ENCODE results near the gene KLHL30. TPM values are rescaled to one million over a fixed set of nuclear protein-coding genes. Genes with fewer than 3 reads are reported as not detected.
A peak's percentile ranks its signal among the peaks of the same experiment; 100 is the strongest.

Gene KLHL30
- total RNA-seq, 2 donors from 2014 or later: 0.07 to 0.13 TPM

DNA sequence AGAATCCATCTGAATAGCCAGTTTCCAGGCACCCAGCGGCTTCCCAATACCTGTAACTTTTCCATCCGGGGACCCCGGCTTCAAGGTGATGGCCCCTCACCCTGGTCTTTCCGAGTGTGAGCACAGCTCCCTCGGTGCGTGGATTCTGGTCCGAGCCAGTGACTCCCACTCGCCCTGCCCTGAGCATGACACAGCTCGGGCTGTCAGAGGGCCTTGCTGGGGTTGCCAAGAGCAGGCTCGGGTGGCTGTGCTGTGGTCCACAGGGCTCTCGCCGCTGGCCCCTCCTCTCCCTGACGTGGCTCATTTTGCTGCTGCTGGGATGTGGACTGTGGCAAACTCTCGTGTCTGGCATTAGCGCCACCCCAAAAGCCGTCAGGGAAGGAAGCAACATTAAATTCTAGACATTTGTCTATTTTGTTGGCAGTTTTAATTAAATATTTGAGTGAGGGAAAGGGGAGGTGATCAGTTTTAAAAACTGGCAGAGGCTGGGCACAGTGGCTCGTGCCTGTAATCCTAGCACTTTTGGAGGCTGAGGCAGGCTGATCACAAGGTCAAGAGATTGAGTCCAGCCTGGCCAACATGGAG is 43.9 kb upstream of the KLHL30 start:
- Histone ChIP-seq H3K4me3 (no peak overlapping the region), H3K27me3 (no peaks in the 10 kb centered on the region), H3K36me3 (no peaks in the 10 kb centered on the region), H3K4me1 (no peaks in the 10 kb centered on the region), H3K9ac (ENCODE audit: low read depth in 2 of 2, low read length in 2 of 2) (no peak overlapping the region), H3K27ac (no peak overlapping the region), H3K9me3 (no peaks in the 10 kb centered on the region)
- DNase-seq: no peak
- intact Hi-C loops (cut with DNase I): no loop called here
- TF ChIP-seq, protein P1, sequence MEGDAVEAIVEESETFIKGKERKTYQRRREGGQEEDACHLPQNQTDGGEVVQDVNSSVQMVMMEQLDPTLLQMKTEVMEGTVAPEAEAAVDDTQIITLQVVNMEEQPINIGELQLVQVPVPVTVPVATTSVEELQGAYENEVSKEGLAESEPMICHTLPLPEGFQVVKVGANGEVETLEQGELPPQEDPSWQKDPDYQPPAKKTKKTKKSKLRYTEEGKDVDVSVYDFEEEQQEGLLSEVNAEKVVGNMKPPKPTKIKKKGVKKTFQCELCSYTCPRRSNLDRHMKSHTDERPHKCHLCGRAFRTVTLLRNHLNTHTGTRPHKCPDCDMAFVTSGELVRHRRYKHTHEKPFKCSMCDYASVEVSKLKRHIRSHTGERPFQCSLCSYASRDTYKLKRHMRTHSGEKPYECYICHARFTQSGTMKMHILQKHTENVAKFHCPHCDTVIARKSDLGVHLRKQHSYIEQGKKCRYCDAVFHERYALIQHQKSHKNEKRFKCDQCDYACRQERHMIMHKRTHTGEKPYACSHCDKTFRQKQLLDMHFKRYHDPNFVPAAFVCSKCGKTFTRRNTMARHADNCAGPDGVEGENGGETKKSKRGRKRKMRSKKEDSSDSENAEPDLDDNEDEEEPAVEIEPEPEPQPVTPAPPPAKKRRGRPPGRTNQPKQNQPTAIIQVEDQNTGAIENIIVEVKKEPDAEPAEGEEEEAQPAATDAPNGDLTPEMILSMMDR (IDR thresholded peaks at IDR 0.05): no peak

DNA sequence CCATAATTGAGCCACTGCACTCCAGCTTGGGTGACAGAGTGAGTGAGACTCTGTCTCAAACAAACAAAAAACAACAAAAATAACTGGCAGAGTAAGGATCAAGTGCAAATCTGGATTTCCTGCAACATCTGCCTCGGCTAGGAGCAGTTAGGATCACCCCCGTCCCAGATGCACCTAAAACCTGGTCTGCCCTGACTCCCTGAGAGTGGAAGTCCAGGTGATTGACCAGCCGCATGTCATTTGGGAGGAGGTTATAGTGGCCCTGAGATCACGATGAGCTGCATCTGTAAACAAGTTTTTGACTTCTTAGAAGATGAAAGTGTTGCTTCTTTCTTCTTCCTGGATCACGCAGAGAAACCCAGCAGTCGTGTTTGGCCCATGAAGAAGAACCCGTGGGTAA is 43.3 kb upstream of the KLHL30 start:
- H3K9me3 ChIP-seq: no peaks in the 10 kb centered on the region
- TF ChIP-seq, protein P1 (IDR thresholded peaks at IDR 0.05): no peak
- no peak overlapping the region for H3K4me3 ChIP-seq
- H3K4me1 ChIP-seq: no peaks in the 10 kb centered on the region
- H3K27me3 ChIP-seq: no peaks in the 10 kb centered on the region
- no peaks in the 10 kb centered on the region for H3K36me3 ChIP-seq
- DNase-seq: no peak
- intact Hi-C loops (cut with DNase I): no loop called here
- H3K27ac ChIP-seq: no peak overlapping the region
- H3K9ac ChIP-seq (ENCODE audit: low read depth in 2 of 2, low read length in 2 of 2): no peak overlapping the region

DNA sequence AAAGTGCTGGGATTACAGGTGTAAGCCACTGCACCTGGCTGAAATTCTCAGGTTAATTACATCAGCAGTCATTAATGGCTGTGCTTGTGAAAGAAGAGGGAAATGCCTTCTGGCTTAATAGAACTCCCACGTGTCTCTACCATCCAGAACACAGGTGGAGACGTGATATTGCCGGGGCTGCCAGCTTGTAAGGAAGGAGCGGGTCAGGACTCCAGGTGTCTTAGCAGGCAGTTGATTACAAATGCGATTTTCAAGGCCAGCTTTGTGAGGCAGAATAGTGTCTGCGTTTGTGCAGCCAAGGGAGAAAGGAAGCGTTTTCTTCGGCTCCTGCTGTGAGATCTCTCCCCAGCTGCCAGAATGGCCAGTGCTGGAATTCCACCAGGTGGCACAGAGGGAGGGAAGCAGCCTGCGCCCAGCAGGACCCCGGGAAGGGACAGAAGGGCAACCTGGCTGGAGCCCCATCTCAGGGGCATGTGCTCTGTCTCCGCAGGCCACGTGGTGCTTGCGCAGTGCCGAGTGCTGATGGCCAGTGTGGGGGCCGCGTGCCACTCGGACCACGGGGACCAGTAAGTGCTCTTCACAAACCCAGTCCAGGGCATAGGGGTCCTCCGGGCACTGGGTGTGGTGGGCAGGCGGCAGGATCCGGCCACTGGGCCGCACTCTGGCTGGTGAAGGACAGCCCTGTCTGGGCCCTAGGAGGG is 42.0 kb upstream of the KLHL30 start:
- TF ChIP-seq, protein P1 (IDR thresholded peaks at IDR 0.05): no peak
- Histone ChIP-seq H3K4me1 (no peaks in the 10 kb centered on the region), H3K9ac (ENCODE audit: low read depth in 2 of 2, low read length in 2 of 2) (no peak overlapping the region), H3K27me3 (no peaks in the 10 kb centered on the region), H3K27ac (no peak overlapping the region), H3K4me3 (no peak overlapping the region), H3K36me3 (no peaks in the 10 kb centered on the region), H3K9me3 (no peaks in the 10 kb centered on the region)
- no peak for DNase-seq
- intact Hi-C loops (cut with DNase I): no loop called here

DNA sequence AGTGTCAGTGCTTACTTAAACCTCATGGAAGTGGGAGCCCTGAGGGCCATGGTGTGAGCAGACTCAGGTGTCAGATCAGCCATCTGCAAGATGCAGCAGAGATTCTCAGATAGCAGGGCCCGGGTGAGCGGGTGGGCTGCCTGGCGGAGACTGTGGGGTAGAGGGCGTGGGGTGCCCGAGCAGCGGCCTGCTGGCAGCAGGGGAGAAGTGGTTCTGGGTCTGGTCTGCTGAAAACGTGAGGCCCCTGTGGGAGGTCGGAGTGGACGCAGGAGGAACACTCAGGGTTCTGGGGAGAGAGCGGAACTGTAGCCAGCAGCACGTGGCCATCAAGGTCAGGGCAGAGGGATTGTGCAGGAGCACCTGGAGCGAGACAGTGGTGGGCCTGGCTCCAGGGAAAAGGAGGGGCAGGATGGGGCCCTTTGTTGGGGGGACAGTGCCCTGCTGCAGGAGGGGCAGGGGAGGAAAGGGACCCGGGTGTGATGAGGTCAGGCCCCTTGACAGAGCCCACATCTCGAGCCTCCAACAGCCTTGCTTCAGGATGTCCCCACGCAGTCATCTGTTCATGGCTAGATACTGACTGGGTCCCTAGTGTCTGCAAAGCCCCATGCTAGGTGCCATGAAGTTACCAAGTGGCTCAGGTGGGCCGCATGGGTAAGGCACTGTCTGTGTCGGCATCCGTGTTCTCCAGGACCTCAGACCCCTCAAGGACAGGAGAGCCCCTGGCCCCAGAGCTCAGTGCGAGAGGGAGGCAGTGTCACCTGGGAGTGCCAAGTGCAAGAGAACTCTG is 41.1 kb upstream of the KLHL30 start:
- no peaks in the 10 kb centered on the region for H3K4me1 ChIP-seq
- H3K4me3 ChIP-seq: no peak overlapping the region
- H3K27me3 ChIP-seq: no peaks in the 10 kb centered on the region
- no peaks in the 10 kb centered on the region for H3K36me3 ChIP-seq
- no peak overlapping the region for H3K9ac ChIP-seq (ENCODE audit: low read depth in 2 of 2, low read length in 2 of 2)
- intact Hi-C loops (cut with DNase I): no loop called here
- no peak overlapping the region for H3K27ac ChIP-seq
- DNase-seq: no peak
- TF ChIP-seq, protein P1 (IDR thresholded peaks at IDR 0.05): no peak
- no peaks in the 10 kb centered on the region for H3K9me3 ChIP-seq

DNA sequence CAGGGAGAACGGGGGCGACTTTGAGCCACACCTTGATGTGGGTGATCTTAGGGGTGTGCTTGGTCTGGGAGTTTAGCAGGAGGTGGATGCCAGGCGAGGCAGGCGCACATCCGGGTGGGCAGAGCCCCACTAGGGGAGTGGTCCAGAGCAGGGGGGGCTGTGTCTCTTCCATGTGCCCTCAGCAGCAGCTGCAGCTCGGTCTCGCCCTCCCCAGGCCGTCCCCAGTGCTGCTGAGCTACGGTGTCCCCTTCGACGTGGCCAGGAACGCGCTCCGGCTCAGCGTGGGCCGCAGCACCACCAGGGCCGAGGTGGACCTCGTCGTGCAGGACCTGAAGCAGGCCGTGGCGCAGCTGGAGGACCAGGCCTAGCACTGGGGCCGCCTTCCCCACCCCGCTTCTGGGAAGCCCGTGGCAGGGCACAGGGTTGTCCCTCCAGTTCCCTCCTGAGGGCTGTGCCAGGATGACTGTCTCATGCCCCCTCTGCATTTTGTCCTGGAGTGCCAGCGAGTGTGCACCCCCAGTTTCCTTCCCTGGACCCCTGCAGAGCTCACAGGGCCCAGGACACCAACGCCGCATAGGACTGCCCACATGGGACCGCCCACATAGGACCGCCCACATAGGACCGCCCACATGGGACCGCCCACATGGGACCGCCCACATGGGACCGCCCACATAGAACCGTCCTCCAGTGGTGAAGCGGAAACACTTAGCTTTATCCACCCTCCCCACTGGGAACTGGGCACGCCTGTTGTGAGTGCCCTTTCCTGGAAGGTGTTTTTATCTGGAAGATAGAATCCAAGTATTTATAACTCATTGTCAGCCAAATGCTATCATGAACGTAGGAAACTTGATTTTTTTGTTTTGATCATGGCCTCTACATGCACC is 40.2 kb upstream of the KLHL30 start:
- H3K4me1 ChIP-seq: no peaks in the 10 kb centered on the region
- peak overlapping the region; percentile 69 for H3K27ac ChIP-seq
- H3K9me3 ChIP-seq: no peaks in the 10 kb centered on the region
- peak; percentile 89 for DNase-seq
- TF ChIP-seq, protein P1 (IDR thresholded peaks at IDR 0.05): no peak
- H3K27me3 ChIP-seq: no peaks in the 10 kb centered on the region
- peak overlapping the region; percentile 30 to 63 for H3K9ac ChIP-seq (ENCODE audit: low read depth in 2 of 2, low read length in 2 of 2)
- no peak overlapping the region for H3K4me3 ChIP-seq
- no peaks in the 10 kb centered on the region for H3K36me3 ChIP-seq
- intact Hi-C loops (cut with DNase I): no loop called here

Data from colonic mucosa (tissue), 4 donors.